ENCODE measurements around the gene AHCYL2.

GRCh38 chr7:129209067-129209926 is 15.5 kb upstream of the AHCYL2 start:
- TF ChIP-seq CTCF (IDR thresholded peaks at IDR 0.05) (no peak), POLR2A (IDR thresholded peaks at IDR 0.05) (no peak)
